Skeletal muscle tissue (tissue), 4 donors: Measurements from ENCODE around the gene EFNA3. TPM values are rescaled to one million over a fixed set of nuclear protein-coding genes. Genes with fewer than 3 reads are reported as not detected.

Experiments
- H3K27ac ChIP-seq: one replicate; pipeline ENCODE4 v1.7.0; 2013; ENCODE audit warnings: mild to moderate bottlenecking, low read depth, low read length, inconsistent platforms
- H3K27me3 ChIP-seq, 3 donors: one replicate each; pipeline ENCODE4 v1.7.0; 2013; ENCODE audit warnings: low read length in 3 of 3; ENCODE audit not compliant: control insufficient read depth in 3 of 3, insufficient read depth in 3 of 3
- H3K36me3 ChIP-seq, 3 donors: one replicate each; pipeline ENCODE4 v1.7.0; 2013; ENCODE audit warnings: low read length in 3 of 3; ENCODE audit not compliant: control insufficient read depth in 3 of 3, insufficient read depth in 3 of 3
- H3K4me1 ChIP-seq, 3 donors: one replicate each; pipeline ENCODE4 v1.7.0; 2013; ENCODE audit warnings: low read length in 3 of 3, mild to moderate bottlenecking in 3 of 3; ENCODE audit not compliant: control insufficient read depth in 3 of 3, insufficient read depth in 3 of 3
- H3K4me3 ChIP-seq, 3 donors: one replicate each; pipeline ENCODE4 v1.7.0; 2013; ENCODE audit warnings: low read length in 3 of 3
- H3K9ac ChIP-seq, 3 donors: one replicate each; pipeline ENCODE4 v1.7.0; 2013; ENCODE audit warnings: low read length in 3 of 3, mild to moderate bottlenecking in 3 of 3, moderate library complexity in 2 of 3, low read depth in 1 of 3
- H3K9me3 ChIP-seq, 3 donors: one replicate each; pipeline ENCODE4 v1.7.0; 2013; ENCODE audit warnings: low read length in 3 of 3; ENCODE audit not compliant: control insufficient read depth in 3 of 3
- total RNA-seq: library from RNA; depleted of rRNA; stranded (reverse); fragments of >200 nt; gene quantifications from one replicate; pipeline ENCODE4 v1.2.3, GENCODE V29; 2014
- donor health status: Osteomylitis.

EFNA3 gene
- total RNA-seq, 1 donor from 2014 or later = 0.52 TPM

DNA sequence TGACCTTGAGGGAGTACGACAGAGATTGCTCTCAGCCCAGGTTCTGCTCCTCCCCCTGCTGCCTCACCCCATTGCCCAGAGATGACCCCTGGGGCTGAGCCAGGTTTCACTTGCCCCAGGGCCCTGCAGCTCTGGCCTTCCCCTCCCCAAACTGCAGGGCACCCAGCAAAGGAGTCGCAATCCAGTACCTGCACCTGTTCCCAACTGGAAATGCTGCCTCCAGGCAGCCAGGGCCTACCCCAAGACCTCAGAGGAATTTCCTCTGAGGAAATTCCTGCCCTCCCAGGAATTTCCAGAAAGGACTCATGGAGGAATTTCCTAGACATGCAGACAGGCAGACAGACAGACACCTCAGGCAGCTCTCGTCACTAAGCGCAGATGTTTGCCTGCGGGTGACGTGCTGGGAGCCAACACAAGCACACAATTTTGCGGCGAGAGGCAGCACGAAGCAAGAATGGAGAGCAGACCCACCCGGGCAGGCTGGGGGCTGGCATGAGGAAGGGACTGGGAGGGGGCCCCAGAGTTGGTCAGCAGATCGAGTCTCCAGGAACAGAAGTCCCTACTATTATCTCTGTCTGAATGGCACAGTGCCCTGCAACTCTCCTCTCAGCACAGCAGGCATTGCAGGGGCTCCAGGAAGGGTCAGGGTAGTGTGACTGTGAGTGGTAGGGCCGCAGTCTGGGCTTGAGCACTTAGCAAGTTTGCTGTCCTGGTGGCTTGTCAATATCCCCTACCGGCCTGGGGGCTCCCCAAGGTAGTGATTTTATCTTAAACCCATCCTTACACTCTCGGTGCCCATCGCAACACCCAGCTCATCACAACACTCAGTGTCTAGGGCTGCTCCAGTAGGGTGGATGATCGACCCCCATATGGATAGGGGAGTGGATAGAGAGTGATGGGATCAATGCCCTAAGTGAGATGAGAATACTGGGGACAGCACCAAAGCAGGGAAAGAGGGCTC lies 46.1 kb downstream of the EFNA3 start:
- H3K4me1 ChIP-seq = peaks cover 32 to 41% (median 41%) of the 10 kb centered on the region in 3 donors
- no peaks in the 10 kb centered on the region for H3K36me3 ChIP-seq
- H3K27ac ChIP-seq = no peak overlapping the region
- H3K9ac ChIP-seq = no peak overlapping the region
- H3K27me3 ChIP-seq = peaks cover 0 to 39% (median 37%) of the 10 kb centered on the region in 3 donors
- H3K9me3 ChIP-seq = no peaks in the 10 kb centered on the region
- no peak overlapping the region for H3K4me3 ChIP-seq

DNA sequence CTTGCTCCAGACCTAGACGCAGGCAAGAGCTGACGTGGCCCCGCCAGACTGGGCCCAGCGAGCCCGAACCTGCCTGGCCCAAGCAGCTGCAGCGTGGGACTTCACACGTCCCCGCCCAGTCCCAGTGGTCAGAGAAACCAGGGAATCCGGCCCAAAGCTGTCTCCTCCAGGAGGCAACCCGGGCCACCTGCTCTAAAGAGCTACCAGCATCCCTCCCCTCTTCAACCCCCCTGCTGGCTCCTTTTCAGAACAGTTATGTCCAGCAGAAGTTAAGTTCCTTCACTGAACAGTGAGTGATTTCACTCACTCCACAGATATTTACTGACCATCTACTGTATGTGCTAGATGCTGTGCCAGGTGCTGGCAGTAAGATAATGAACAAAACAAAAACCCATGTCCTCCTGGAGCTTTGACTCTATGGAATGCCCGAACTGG lies 46.9 kb downstream of the EFNA3 start:
- peaks cover 0 to 41% (median 39%) of the 10 kb centered on the region in 3 donors for H3K27me3 ChIP-seq
- no peaks in the 10 kb centered on the region for H3K36me3 ChIP-seq
- no peaks in the 10 kb centered on the region for H3K9me3 ChIP-seq
- peaks cover 38 to 45% (median 45%) of the 10 kb centered on the region in 3 donors for H3K4me1 ChIP-seq
- H3K27ac ChIP-seq = no peak overlapping the region
- no peak overlapping the region for H3K4me3 ChIP-seq
- no peak overlapping the region for H3K9ac ChIP-seq

DNA sequence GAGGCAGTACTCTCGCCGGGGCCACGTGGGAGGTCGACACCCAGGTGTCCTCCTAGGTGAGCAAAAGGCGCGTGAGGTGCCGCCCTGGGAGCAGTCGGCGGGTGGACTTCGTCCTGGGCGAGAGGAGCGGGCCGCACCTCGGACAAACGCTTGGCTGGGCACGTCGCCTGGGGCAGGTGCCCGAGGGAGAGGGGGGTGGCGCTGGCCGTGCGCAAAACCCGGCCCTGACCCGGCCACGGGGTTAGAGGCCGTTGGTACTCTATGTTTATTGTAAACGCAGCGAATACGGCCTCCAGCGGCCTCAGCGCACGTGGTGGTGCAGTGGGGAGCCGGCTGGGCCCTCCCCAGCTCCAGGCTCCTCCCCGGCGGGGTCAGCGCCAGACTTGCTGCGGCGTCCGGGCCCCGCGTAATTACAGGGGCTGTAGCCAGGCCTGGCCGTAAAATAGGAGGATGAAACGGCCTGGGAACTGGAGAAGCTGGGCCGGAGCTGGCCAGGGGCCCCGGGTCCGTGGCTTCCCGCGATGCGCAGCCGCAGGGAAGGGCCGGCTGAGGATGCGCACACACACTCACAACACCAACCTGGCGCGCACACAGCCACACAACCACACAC lies 47.4 kb downstream of the EFNA3 start:
- H3K27ac ChIP-seq = peak overlapping the region; percentile 60
- H3K4me1 ChIP-seq = peaks cover 43 to 47% (median 45%) of the 10 kb centered on the region in 3 donors
- H3K36me3 ChIP-seq = peaks cover 0 to under 1% (median 0%) of the 10 kb centered on the region in 3 donors
- H3K9ac ChIP-seq = peak overlapping the region in 2 of 3 donors; percentile 12 to 79
- peaks cover 0 to 41% (median 39%) of the 10 kb centered on the region in 3 donors for H3K27me3 ChIP-seq
- peak overlapping the region; percentile 45 to 73 (median 63) for H3K4me3 ChIP-seq
- H3K9me3 ChIP-seq = no peaks in the 10 kb centered on the region

DNA sequence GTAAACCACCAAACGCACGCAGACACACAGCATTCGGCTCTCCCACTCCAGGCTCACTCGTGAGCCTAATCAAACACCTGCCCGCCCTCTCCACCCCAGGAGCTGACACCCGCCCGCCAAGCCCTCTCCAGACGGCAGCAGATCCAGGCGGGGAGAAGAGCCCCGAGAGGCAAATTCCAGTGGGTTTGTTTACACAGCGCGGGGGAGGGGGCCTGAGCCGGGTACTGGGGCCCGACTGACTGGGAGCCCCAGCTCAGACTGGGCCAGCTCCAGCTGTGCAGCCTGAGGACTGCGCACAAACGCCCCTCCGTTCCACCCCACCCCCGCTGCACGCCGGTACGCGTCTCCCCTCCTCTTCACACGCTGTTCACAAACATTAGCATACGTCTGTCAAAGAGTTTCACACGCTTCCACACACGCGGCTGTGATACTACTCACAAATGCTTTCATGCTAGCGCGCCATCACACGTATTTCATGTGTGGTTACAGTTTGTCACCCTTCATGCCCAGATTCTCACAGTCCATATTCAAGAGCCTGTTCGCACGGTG lies 48.0 kb downstream of the EFNA3 start:
- H3K4me1 ChIP-seq = peaks cover 48 to 52% (median 48%) of the 10 kb centered on the region in 3 donors

DNA sequence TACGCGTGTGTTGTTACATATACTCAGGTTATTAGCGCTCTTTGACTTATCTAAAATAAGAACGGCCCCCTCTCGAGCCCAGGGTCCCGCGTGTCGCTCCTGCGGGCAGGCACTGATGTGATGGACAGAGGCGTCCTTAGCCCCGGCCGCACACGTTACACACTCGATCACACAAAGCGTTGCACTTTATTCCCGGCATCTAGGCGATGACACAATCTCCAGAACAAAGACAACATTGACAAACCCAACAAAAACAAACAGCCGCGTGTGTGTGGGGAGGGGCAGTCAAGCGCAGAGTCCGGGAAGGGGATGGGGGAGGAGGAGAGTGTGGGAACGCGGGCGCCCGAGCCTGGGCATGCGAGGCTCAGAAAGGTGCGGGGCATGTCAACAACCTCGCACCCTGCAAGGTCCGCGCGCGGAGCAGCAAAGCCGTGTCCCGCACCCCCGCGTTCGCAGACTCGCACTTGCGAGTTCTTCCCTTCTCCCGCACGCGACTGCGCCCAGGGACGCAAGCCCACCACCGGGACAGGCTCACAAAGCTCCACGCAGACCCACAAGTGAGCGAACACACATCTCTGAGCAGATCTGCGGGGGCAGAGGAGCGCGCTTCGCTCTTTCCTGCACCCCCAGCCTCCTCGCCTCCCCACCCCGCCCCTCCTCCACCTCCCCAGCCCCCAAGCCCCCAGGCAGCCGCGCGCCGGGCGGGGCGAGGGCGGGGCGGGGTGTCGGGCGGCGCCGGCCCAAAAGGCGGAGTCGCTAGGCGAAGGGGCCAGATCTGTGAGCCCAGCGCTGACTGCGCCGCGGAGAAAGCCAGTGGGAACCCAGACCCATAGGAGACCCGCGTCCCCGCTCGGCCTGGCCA lies 48.7 kb downstream of the EFNA3 start, which contains the start of gene EFNA1:
Gene EFNA1, plus strand, starts transcription at position 772 of the 862 bp plus-strand sequence. CDS start 102 bp downstream, outside the sequence.
- H3K4me3 ChIP-seq = peak within 1 kb of the TSS; percentile 76 to 88 (median 82)
- peaks cover 5 to 7% (median 6%) of the 10 kb centered on the region in 3 donors for H3K36me3 ChIP-seq
- H3K27ac ChIP-seq = peak within 1 kb of the TSS; percentile 68
- H3K9ac ChIP-seq = peak within 1 kb of the TSS; percentile 67 to 87 (median 85)
- no peaks in the 10 kb centered on the region for H3K9me3 ChIP-seq
- H3K27me3 ChIP-seq = peaks cover 0 to 41% (median 39%) of the 10 kb centered on the region in 3 donors
- H3K4me1 ChIP-seq = peaks cover 48 to 56% (median 53%) of the 10 kb centered on the region in 3 donors

More for the DNA sequence above, 48.0 kb downstream of the EFNA3 start:
- H3K9ac ChIP-seq = peak overlapping the region; percentile 12 to 79 (median 62)
- peaks cover 0 to 41% (median 39%) of the 10 kb centered on the region in 3 donors for H3K27me3 ChIP-seq
- peak overlapping the region; percentile 68 to 80 (median 73) for H3K4me3 ChIP-seq
- H3K27ac ChIP-seq = peak overlapping the region; percentile 60
- H3K36me3 ChIP-seq = peaks cover 2 to 4% (median 2%) of the 10 kb centered on the region in 3 donors
- no peaks in the 10 kb centered on the region for H3K9me3 ChIP-seq

DNA sequence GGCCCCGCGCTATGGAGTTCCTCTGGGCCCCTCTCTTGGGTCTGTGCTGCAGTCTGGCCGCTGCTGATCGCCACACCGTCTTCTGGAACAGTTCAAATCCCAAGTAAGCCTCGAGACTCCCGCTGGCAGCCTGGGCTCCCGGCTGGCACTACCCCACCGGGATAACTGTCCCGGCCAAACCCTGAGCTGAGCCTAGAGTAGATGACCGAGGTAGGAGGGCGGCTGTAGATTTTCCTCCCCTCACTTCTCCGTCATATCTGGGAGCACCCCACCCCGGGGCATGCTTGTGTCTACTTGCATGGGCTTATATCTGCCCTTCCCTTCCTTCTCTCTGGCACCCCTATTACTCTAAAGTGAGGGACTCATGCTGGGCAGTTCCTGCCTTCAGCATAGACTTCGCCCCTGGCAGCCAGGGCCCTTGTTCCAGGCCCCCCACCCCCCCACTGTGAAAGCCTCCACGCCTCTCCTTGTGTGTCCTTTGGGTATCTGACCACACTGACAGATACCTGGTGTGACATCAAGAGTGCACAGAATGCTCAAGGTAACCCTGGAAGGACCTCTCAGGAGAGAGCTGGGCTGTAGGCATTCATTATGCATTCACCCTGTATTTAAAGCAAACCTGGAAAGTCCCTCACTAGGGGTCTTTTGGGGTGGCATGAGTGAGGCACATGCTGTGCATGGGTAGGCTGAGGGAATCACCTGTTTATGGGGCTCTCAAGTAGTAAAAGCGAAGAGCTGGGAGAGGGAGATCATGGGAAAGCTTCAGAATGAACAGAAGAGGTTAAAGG lies 49.5 kb downstream of the EFNA3 start:
- Histone ChIP-seq H3K4me3 (peak overlapping the region; percentile 76 to 88 (median 82)), H3K36me3 (peaks cover 5 to 9% (median 6%) of the 10 kb centered on the region in 3 donors), H3K9ac (peak overlapping the region; percentile 67 to 87 (median 85)), H3K27ac (peak overlapping the region; percentile 68), H3K4me1 (peaks cover 49 to 56% (median 53%) of the 10 kb centered on the region in 3 donors), H3K9me3 (no peaks in the 10 kb centered on the region), H3K27me3 (peaks cover 0 to 41% (median 39%) of the 10 kb centered on the region in 3 donors)

DNA sequence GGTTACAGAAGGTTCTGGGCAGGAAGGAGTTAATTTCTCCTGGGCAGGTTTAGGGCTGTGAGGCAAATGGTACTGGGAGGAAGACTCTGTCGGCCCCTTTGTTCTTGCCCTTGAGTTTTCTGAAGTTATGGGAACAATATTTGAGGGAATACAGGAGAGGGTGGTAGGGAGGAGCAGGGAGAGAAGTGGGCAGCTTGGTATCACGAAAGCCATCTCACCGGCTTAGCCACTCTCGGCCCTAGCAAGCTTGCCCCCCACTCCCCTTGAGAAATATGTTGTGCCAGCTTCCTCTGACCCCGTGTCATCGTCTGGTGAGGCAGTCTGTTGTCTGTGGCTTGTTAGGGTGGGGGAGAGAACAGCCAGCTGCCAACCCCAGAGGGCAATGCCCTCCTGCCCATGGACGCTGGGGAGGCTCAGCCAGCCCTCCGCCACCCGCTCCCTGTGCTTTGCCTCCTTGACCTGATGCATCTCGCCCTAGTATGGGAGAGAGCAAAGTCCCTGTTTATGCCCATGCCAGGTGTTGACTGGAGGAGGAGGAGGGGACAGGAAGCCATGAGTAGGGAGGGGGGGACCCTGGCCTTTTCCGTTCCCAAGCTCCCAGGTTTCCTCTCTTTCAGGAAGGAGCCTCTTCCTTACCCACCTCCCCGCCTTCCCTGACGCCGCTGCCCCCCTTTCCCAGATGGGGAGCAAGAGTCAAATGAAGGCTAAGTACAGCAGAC lies 50.3 kb downstream of the EFNA3 start:
- Histone ChIP-seq H3K27ac (peak overlapping the region; percentile 68), H3K9me3 (no peaks in the 10 kb centered on the region), H3K36me3 (peaks cover 11 to 17% (median 14%) of the 10 kb centered on the region in 3 donors), H3K27me3 (peaks cover 0 to 41% (median 39%) of the 10 kb centered on the region in 3 donors), H3K9ac (peak overlapping the region; percentile 67 to 87 (median 85)), H3K4me3 (peak overlapping the region; percentile 76 to 88 (median 82)), H3K4me1 (peaks cover 53 to 64% (median 55%) of the 10 kb centered on the region in 3 donors)
